Breast epithelium (tissue), 3 donors: ENCODE results near the gene CPEB3.

Experiments
- CTCF ChIP-seq, 3 donors: fragments of 450-650 bp; IDR thresholded peaks; one replicate each; pipeline ENCODE4 v1.5.1; 2016 to 2017; ENCODE audit warnings: antibody characterized with exemption in 3 of 3, mild to moderate bottlenecking in 3 of 3, moderate library complexity in 3 of 3
- POLR2A ChIP-seq: fragments of 450-650 bp; IDR thresholded peaks from one replicate; pipeline ENCODE4 v1.6.1; 2016; ENCODE audit warnings: antibody characterized with exemption, mild to moderate bottlenecking, moderate library complexity

GRCh38 chr10:92150823-92151222, 140.1 kb downstream of the CPEB3 start:
- TF ChIP-seq CTCF (IDR thresholded peaks at IDR 0.05): no peak
- no peak for TF ChIP-seq POLR2A
